Loucy (cell line): ENCODE results near the gene SLC7A1.

Experiments used
- H2AFZ ChIP-seq: fragments of 200-600 bp; sonication (generic); 2 replicates; pipeline ENCODE4 v1.6.0; 2016; ENCODE audit warnings: antibody characterized with exemption, mild to moderate bottlenecking, low read length, moderate library complexity
- H3F3A ChIP-seq: fragments of 200-600 bp; 2 replicates; pipeline ENCODE4 v1.6.0; 2016; ENCODE audit warnings: antibody characterized with exemption, low read depth, mild to moderate bottlenecking
- H3K27me3 ChIP-seq: fragments of 200-600 bp; sonication (generic); 2 replicates; pipeline ENCODE4 v1.6.1; 2014; ENCODE audit warnings: low read length, mild to moderate bottlenecking; ENCODE audit not compliant: insufficient read depth, poor library complexity, severe bottlenecking
- H3K36me3 ChIP-seq: fragments of 200-600 bp; sonication (generic); 2 replicates; pipeline ENCODE4 v1.6.1; 2016; ENCODE audit warnings: low read length; ENCODE audit not compliant: insufficient read depth
- H3K4me1 ChIP-seq: fragments of 200-600 bp; sonication (generic); 2 replicates; pipeline ENCODE4 v1.5.1; 2014; ENCODE audit warnings: low read length, mild to moderate bottlenecking; ENCODE audit not compliant: insufficient read depth, poor library complexity, severe bottlenecking
- H3K4me2 ChIP-seq: fragments of 200-600 bp; sonication (generic); 2 replicates; pipeline ENCODE4 v1.6.0; 2014; ENCODE audit warnings: antibody characterized with exemption, low read length, low read depth, mild to moderate bottlenecking; ENCODE audit not compliant: poor library complexity, severe bottlenecking
- H3K4me3 ChIP-seq: fragments of 200-600 bp; sonication (generic); 2 replicates; pipeline ENCODE4 v1.5.1; 2014; ENCODE audit warnings: low read length, mild to moderate bottlenecking, mixed read lengths; ENCODE audit not compliant: poor library complexity, severe bottlenecking
- H3K79me2 ChIP-seq: fragments of 200-600 bp; sonication (generic); 2 replicates; pipeline ENCODE4 v1.6.1; 2014; ENCODE audit warnings: low read length; ENCODE audit not compliant: insufficient read depth
- H3K9ac ChIP-seq: fragments of 200-600 bp; sonication (generic); 2 replicates; pipeline ENCODE4 v1.6.0; 2014; ENCODE audit warnings: mild to moderate bottlenecking, low read depth, low read length, moderate library complexity; ENCODE audit not compliant: poor library complexity, severe bottlenecking
- H3K9me2 ChIP-seq: fragments of 200-600 bp; sonication (generic); replicated peaks from 2 replicates; pipeline ENCODE4 v1.6.1; 2016; ENCODE audit warnings: low read depth, low read length, mixed read lengths
- H3K9me3 ChIP-seq: fragments of 200-600 bp; sonication (generic); 2 replicates; pipeline ENCODE4 v1.6.1; 2014; ENCODE audit warnings: mild to moderate bottlenecking, antibody characterized with exemption, low read length, low read depth; ENCODE audit not compliant: insufficient read depth
- H4K20me1 ChIP-seq: fragments of 200-600 bp; sonication (generic); 2 replicates; pipeline ENCODE4 v1.6.0; 2014; ENCODE audit warnings: antibody characterized with exemption, low read length, mild to moderate bottlenecking; ENCODE audit not compliant: insufficient read depth, poor library complexity, severe bottlenecking
- CTCF ChIP-seq: fragments of 200-600 bp; sonication (generic); conservative IDR thresholded peaks from 2 replicates; pipeline ENCODE4 v1.5.1; 2014; ENCODE audit warnings: mild to moderate bottlenecking, antibody characterized with exemption, low read length
- EZH2phosphoT487 ChIP-seq: fragments of 200-600 bp; IDR thresholded peaks from 2 replicates; pipeline ENCODE4 v1.6.1; 2018; ENCODE audit warnings: antibody characterized with exemption, mild to moderate bottlenecking, moderate library complexity, borderline replicate concordance

The SLC7A1 gene

DNA sequence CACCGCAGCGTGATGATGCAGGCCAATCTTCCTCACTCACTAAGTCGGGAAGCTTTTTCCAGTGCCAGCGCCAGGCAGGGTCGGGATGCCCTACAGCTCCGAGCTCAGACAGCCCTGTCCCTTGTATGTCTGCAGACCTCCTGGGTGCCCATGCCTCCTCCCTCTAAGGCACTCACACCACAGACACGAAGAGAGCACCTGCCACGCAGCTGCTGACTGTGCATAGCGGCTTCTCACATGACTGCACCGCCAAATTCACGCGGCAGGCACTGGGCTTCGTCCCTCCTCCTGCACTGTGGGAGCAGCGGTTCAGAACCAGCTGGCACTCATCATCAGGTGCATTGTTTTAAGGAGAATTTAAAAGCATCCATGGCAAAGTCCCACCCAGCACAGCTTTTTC, 88.1 kb downstream of the SLC7A1 start:
- Histone ChIP-seq H3F3A (no peaks in the 10 kb centered on the region), H3K4me1 (peaks cover 3% of the 10 kb centered on the region), H3K4me3 (no peak overlapping the region), H3K9me3 (no peaks in the 10 kb centered on the region), H4K20me1 (peaks cover 3% of the 10 kb centered on the region), H2AFZ (no peak overlapping the region), H3K79me2 (no peaks in the 10 kb centered on the region), H3K9me2 (no peaks in the 10 kb centered on the region), H3K9ac (no peak overlapping the region), H3K4me2 (no peak overlapping the region), H3K27me3 (no peaks in the 10 kb centered on the region), H3K36me3 (peaks cover 16% of the 10 kb centered on the region; the same call in 1 of the 2 replicates)
- TF ChIP-seq CTCF = no peak
- no peak for TF ChIP-seq EZH2phosphoT487

DNA sequence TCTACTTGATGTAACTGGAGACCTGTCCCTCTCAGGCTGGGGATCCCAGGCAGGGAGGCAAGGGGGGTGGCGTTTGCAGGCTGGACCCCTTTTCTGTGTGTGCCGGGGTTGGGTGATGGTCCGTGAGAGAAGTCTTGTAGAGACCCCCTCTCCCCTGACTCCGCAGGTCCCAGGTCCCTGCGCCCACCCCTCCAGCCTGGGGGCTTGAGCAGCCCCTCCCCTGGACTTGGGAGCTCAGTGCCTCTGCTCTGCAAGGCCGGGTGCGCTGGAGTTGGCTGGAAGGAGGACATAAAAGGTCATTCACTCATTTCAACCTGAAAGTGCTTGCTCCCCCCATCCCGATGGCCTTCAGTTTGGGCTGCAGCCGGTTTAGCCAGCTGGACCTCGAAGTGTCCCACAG, 89.5 kb downstream of the SLC7A1 start:
- TF ChIP-seq CTCF (no peak), EZH2phosphoT487 (no peak)
- H3K9me2 ChIP-seq = no peaks in the 10 kb centered on the region
- peaks cover 3% of the 10 kb centered on the region for H3K4me1 ChIP-seq
- no peak overlapping the region for H2AFZ ChIP-seq
- no peaks in the 10 kb centered on the region for H3K79me2 ChIP-seq
- peaks cover 3% of the 10 kb centered on the region for H4K20me1 ChIP-seq
- no peaks in the 10 kb centered on the region for H3K27me3 ChIP-seq
- H3K9me3 ChIP-seq = no peaks in the 10 kb centered on the region
- no peak overlapping the region for H3K9ac ChIP-seq
- peaks cover 4% of the 10 kb centered on the region; the same call in 1 of the 2 replicates for H3K36me3 ChIP-seq
- H3F3A ChIP-seq = no peaks in the 10 kb centered on the region
- H3K4me2 ChIP-seq = no peak overlapping the region
- no peak overlapping the region for H3K4me3 ChIP-seq

- Histone ChIP-seq H3K4me3 (no peak overlapping the region), H3K36me3 (peaks cover under 1% of the 10 kb centered on the region; the same call in 1 of the 2 replicates), H3K9me3 (no peaks in the 10 kb centered on the region), H3K9me2 (no peaks in the 10 kb centered on the region), H3K4me1 (peaks cover 3% of the 10 kb centered on the region), H3K27me3 (no peaks in the 10 kb centered on the region), H3K9ac (no peak overlapping the region), H3K79me2 (no peaks in the 10 kb centered on the region), H3K4me2 (no peak overlapping the region), H4K20me1 (peaks cover 3% of the 10 kb centered on the region), H2AFZ (no peak overlapping the region), H3F3A (no peaks in the 10 kb centered on the region)
- no peak for TF ChIP-seq EZH2phosphoT487
- TF ChIP-seq CTCF = no peak
Observed at GRCh38 chr13:29505511-29505910, 90.0 kb downstream of the SLC7A1 start.
